Inflammatory macrophage (primary cell): ENCODE data around the gene UBTD1.
"Not testable (repeated sequence)": the region's sequence is repeated elsewhere in the genome, so short reads cannot be mapped to it uniquely, and the experiment has no call there.

Source experiments
- DNase-seq, 2 donors: peaks; one replicate each; pipeline ENCODE4 v3.0.0-alpha.2; 2020 to 2022
- total RNA-seq, 18 experiments: gene quantifications; one replicate each; lab custom pipeline; 2026; ENCODE audit warnings: mixed read lengths in 6 of 18, inconsistent platforms in 2 of 18; lab: John Stamatoyannopoulos, UW

Gene UBTD1
- total RNA-seq: 6.7 to 184 (median 47.5) reads per million in 18 experiments

DNA sequence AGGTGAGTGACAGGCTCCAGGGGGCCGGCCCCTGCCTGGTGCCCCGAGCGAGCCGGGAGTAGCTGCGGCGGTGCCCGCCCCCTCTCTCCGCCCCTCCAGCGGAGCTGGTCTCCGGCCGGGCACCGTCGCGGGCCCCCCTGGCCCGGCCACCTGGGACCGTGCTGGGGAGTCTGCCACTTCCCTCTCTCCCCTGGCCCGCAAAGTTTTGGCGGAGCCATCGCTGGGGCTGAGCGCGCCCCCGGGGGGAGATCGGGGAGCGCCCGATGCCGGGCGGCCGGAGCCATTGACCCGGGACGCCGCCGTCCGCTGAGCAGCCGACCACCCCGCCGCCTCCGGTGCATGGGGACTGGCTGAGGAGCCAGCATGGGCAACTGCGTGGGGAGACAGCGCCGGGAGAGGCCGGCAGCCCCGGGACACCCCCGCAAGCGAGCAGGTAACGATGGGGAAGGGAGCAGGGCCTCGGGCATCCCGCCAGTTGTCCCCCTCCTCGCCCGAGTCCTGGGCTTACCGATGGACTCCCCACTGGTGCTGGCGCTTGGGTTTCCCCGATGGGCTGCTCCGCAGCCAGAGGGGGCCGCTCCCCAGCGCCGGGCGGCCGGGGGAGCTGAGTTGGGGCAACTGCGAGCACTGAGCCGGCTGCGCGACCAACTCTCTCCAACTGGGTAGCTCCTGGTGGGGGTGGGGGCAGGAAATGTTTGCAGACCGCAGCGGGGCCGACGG is at the start of gene UBTD1:
UBTD1 (plus strand) TSS at position 84 of the 720 bp plus-strand sequence; CDS start at position 364, 280 bp downstream.
- peak; percentile 22 to 39 for DNase-seq

DNA sequence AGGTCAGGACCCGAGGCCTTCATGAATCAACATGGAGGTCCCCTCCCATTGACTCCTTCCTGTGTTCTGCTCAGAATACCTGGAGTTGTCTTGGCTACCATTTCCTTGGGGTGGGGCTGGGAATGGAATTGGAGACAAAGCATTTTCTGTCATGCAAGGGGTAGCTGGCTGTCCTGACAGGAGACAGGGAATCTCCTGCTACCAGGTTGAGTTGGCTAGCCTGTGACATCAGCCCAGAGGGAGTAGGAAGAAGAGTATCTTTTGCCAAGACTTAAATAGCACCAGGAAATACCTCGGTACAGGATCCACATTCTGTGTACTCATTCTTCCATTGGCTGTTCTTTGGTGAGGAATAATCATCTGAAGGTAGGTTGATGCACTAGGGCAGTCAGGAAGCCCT is 47.9 kb upstream of the UBTD1 start:
- DNase-seq: no peak

DNA sequence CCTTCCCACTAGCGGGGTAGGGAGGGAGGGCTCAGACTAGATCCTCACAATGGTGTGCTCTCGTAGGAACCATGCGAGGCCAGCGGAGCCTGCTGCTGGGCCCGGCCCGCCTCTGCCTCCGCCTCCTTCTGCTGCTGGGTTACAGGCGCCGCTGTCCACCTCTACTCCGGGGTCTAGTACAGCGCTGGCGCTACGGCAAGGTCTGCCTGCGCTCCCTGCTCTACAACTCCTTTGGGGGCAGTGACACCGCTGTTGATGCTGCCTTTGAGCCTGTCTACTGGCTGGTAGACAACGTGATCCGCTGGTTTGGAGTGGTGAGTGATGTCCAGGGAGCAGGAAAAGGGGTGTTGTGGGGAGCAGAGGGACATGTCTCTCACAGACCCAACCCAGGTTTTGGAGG is 47.1 kb upstream of the UBTD1 start:
- no peak for DNase-seq

DNA sequence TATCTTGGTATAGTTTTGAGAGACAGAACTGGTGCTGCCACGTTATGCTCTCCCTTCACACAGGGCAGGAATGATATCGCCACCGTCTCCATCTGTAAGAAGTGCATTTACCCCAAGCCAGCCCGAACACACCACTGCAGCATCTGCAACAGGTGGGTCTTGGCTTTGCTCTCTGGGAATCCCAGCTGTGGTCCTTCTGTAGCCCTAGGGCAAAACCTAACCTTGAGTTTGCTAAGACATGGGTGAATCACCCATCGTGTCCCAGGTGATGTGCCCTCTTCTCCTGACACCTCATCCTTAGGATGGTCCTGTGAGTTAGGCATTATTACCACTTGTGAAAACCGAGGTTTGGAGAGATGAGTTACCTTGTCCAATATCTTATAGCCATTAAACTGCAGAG is 46.4 kb upstream of the UBTD1 start:
- no peak for DNase-seq

- DNase-seq: no peak
Observed at GRCh38 chr10:97454330-97455036, 44.2 kb upstream of the UBTD1 start.

GRCh38 chr10:97456034-97456685 is 42.6 kb upstream of the UBTD1 start:
- no peak for DNase-seq

GRCh38 chr10:97456686-97457065 is 42.0 kb upstream of the UBTD1 start:
- no peak for DNase-seq

- DNase-seq: no peak
Observed at GRCh38 chr10:97459111-97459510, 39.6 kb upstream of the UBTD1 start.

DNA sequence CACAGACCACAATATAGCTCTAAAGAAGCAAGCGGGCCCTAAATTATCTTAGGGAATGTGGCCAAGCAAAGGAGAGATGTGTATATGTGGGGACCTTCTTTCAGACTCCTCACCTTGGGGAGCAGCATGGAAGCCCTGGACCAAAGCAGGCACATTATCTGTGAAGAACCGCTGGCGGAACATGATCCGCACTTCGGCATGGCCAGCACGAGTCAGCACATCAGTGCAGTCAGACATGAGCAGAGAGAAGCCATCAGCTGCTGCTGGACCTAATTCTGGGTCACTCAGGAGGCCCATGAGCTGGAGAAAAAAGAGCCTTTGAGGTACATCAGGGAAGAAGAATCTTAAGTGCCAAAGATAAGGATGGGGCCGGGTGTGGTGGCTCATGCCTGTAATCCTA is 38.8 kb upstream of the UBTD1 start:
- no peak for DNase-seq

- DNase-seq: no peak
Observed at GRCh38 chr10:97462309-97462708, 36.4 kb upstream of the UBTD1 start.

GRCh38 chr10:97463363-97464132 is 35.2 kb upstream of the UBTD1 start:
- peak; percentile 43 to 50 for DNase-seq

- DNase-seq: no peak
Observed at GRCh38 chr10:97464226-97464625, 34.5 kb upstream of the UBTD1 start.

DNA sequence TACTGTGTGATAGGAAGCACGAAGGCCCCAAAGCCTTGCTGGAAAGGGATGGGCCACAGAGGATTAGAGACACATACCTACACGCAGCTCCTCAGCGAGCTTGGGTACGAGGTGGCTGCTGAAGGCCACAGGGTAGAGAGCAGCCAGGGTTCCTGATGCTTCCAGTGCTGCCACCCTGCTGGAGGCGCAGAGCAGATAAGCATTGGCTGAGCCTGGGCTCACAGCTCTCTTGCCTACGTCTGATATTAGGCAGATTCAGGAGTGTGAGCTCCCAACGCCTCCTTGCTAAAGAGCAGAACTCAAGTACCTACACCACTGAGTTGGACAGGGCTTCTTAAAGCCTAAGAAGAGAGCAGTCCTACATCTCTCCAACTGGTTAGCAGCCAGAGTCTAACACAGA is 32.7 kb upstream of the UBTD1 start:
- DNase-seq: no peak

GRCh38 chr10:97466755-97467154 is 32.0 kb upstream of the UBTD1 start:
- no peak for DNase-seq

GRCh38 chr10:97468162-97468561 is 30.6 kb upstream of the UBTD1 start:
- no peak for DNase-seq

- DNase-seq: not testable (repeated sequence)
Observed at GRCh38 chr10:97468781-97469180, 29.9 kb upstream of the UBTD1 start.

DNA sequence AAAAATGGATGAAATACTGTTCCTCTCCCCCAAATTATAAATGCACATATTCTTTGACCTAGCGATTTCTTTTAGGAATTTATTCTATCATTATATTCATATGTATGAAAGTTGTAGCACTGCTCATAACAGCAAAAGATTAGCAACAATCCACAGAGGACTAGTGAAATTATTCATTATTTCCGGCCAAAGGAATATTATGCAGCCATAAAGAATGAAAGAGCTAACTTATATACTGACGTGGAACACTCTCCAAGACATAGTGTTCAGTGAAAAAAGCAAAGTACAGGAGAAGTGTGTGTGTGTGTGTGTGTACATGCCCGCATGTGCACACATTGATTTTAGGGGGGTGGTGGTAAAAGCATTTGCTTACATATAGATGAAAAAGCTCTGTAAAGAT is 23.8 kb upstream of the UBTD1 start:
- DNase-seq: no peak

DNA sequence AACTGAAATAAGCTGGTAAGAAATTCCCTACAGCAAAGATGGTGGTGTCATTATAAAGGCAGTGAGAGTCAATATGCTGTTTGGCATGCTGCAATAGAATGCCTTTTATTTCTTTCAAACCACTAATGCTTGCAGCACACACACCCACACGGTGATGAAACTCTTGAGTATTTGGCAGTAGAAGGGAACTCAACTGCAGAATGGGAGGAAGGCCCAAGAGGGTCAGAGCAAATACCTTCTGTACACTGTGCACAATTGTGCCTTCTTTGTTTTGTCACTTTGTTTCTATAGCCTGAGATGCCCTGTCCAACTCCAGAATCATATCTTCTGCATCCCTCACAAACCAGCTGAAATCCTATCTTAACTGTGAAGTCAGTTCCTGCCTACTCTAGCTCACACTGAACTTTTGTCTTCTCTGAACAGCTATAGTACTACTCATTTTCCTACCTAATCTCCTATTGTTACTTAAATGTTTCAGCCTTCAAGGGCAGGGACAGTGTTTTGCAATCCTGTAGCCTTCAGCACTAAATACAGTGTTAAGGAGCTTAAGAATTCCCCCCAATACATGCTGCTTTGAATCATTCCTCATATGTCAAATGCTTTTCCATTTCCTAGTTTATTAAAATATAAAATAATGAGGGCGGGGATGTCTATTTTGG is 22.7 kb upstream of the UBTD1 start:
- peak; percentile 92 to 93 for DNase-seq

- not testable (repeated sequence) for DNase-seq
Observed at GRCh38 chr10:97479410-97479809, 19.3 kb upstream of the UBTD1 start.

DNA sequence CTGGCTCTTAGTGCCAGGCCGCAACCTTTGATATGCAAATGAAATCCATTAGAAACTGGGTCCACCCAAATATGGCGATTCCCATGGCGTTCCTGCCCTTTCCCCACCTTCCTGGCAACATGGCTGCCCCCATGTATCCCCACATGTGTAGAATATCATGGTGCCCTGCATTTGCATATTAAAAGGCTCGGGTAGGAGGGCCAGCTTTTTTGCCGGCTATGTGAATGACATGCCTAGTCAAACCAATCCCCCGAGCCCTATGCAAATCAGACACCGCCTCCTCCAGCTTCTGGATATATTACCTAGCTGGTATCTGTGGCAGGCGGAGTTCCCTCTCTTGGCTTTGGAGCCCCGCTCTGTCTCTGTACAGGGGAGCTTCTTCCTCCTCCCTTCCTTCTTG is 18.8 kb upstream of the UBTD1 start:
- no peak for DNase-seq

GRCh38 chr10:97481071-97481470 is 17.7 kb upstream of the UBTD1 start:
- no peak for DNase-seq

DNA sequence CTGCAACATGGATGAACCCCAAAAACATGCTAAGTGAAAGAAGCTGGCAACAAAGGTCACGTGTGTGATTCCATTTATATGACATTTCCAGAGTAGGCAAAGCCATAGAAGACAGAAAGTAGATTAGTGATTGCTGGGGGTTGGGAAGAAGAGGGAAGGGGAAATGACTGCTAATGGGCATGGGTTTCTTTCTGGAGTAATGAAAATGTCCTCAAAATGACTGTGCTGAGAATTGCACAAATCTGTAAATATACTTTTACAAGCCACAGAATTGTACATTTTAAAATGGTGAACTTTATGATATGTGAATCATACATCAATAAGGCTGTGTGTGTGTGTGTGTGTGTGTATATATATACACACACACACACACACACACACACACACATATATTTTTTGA is 16.3 kb upstream of the UBTD1 start:
- DNase-seq: no peak
